GM19351 (cell line): ENCODE measurements around the gene RAE1.
A peak's percentile ranks its signal among the peaks of the same experiment; 100 is the strongest.

ENCODE experiments used
- ATAC-seq: cut with Tn5 transposase; IDR thresholded peaks from one replicate; pipeline ENCODE4 v1.9.1; 2021; ENCODE audit warnings: mild to moderate bottlenecking, moderate library complexity; ENCODE audit not compliant: unreplicated experiment

RAE1 gene

DNA sequence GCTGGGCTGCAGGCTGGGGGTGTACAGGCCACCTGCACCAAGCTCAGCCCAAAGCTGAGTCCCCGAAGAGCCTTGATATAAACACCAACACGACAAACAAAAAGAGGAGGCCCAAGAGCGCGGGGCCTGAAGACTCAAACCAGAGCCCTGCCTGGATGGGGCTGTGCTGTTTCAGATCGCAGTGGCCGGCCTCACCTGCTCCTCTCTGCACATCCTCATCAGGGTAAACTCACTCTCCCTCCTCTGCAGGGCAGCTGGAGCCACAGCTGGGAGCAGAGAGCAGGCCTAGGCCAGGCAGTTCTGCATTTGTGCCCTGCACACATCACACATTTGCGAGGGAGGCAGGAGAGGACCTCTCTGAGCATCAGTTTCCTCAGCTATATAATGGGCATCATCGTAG, 36.4 kb downstream of the RAE1 start:
- ATAC-seq, result no peak

DNA sequence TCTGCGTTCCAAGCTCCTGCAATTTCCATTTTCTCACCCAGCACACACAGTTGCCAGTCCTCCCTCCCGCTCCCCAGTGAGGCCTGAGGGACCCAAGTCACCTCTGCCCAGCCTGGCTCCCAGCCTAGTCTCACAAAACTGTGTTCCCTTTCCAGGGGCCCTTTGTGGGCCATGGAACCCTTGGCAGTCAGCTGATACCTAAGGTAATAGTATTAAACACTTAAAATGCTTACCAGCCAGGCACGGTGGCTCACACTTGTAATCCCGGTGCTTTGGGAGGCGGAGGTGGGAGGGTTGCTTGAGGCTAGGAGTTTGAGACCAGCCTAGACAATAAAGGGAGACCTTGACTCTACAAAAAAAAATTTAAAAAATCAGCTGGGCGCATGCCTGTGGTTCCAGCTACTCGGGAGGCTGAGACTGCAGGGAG, 36.9 kb downstream of the RAE1 start:
- no peak for ATAC-seq

DNA sequence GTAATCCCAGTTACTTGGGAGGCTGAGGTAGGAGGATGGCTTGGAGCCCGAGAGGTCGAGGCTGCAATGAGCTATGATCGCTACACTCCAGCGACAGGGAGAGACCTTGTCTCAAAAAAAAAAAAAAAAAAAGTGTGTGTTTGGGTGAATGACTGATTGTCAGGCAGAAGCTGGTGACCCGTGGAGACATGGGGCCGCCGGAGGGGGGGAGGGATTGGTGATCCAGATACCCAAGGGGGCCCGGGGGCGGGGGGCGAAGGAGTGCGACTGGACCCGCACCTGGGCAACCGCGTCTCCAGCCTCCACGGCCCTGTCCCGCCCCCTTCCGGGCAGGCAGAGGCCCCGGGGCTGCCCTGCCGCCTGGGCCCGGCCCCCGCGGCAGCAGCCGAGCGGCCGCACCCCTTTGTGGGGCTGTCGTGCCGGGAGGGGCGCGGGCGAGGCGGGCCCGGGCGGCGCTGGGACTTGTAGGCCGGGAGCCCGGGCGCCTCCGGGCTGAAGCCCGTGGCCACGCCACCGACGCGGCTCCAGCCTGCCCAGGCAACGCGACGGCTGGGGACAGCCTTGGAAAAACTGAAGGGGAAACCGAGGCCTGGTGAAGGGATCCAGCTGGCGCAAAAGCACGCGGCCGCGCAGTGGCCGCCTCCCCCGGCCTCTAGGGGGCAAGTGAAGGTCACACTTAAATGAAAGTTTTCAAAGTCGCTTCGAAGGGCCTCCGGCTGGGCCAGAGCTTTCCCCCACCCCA, 38.1 kb downstream of the RAE1 start:
- peak; percentile 35 for ATAC-seq

DNA sequence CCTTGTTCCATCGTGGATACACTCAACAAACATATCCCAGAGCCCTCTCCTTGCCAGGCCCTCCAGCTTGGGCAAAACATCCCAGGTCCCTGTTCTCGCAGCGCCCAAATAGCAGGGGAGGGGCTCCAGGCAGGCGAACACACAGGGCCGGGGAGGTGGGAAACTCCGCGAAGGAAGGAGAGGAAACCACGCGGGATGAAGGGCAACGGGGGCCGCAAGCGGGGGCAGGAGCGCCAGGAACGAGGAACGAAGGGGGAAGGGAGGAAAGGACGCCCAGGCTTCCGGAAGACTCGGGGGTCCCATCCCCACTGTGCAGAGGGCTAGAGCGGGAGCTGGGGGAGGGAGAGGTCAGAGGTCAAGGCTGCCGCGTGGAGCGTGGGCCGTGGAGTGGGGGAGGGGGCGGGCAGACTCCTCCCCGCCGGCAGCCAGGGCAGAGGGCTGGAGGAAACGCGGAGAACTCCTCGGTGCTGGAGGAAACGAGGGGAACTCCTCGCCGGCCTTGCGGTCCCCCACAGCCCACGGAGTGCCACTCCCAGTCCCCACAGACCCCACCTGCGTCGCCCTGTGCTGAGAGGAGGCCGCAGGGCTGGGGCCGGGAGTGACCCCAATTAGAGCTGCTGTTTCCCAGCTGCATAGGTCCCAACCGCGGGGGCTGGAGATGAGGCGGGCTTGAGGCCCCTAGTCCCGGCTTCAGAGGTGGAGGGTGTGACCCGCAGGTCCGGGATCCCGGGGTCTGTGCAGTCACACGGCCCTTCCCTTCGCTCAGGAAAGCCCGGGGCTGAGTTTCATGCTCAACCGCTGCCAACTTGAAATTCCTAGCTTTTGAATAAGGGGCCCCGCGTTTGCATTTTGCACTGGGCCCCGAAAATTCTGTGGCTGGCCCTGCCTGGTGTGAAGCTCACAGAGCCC, 38.9 kb downstream of the RAE1 start:
- ATAC-seq, result no peak

DNA sequence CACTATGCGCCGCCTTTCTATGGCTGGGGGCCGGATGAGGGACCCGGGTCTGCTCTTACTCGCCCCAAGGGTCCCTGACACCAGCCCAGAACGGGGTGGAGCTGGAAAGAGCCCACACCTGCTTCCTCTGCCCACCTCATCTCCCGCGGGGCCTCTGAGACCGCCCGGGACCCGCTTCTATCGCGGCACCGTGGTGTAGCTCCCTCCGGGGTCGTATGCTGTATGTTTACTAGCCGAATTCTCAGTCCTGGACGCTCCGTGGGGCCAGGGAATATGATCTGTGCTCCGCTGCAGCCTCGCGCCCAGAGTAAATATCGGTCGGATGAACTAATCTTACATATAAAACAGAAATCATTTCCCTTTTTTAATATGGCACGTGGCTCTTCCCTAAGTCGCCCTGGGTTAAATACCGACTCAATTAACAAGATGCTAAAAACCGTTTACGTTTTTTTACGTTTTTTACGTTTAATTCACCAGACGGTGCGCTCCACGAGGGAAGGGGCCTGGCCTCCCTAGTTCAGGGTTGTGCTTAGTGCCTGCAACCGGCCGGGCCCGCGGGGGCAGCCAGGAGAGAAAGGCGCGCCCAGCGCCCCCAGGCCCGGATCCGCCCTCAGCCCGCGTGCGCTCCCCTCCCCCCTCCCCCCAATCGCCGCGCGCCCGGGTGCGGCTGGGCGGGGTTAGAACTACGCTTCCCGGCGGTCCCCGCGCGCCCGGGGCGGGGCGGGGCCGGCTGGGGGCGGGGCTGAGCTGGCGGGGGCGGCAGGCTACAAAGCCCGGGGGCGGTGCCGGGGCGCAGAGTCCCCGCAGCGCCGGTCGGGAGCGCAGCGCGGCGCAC, 39.8 kb downstream of the RAE1 start, which contains the start of gene RBM38:
RBM38 (plus strand) TSS at position 793 of the 835 bp plus-strand sequence. CDS start 186 bp downstream, outside the sequence.
- peak; percentile 52 for ATAC-seq

DNA sequence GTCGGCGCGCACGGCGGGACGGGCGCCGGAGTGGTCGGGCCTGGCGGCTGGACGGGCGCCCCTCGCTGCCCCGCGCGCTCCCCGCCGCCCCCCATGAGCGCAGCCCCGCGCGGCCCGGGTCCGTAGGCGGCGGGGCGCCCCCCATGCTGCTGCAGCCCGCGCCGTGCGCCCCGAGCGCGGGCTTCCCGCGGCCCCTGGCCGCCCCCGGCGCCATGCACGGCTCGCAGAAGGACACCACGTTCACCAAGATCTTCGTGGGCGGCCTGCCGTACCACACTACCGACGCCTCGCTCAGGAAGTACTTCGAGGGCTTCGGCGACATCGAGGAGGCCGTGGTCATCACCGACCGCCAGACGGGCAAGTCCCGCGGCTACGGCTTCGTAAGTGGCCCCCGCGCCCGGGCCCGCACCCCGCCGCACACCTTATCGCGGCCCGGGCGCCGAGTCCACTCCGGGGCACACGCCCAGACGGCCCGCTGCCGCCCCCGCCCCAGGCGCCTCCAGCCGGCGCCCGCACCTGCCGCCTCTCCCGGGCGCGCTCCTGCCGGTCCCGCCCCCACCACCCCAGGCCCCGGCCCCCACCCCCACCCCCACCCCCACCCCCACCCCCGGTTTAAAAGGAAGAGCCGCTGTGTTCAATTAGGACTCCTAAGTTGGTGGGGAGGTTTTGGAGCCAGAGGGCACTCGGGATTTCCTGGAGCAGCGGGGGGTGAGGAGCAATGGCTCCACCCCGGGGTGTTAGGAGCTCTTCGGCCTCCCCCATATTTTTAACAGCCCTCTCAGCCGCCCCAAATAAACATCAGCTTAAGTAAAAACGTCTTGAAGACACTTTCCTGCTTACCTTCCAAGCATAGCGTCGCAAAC, 40.6 kb downstream of the RAE1 start:
- peak; percentile 10 for ATAC-seq

DNA sequence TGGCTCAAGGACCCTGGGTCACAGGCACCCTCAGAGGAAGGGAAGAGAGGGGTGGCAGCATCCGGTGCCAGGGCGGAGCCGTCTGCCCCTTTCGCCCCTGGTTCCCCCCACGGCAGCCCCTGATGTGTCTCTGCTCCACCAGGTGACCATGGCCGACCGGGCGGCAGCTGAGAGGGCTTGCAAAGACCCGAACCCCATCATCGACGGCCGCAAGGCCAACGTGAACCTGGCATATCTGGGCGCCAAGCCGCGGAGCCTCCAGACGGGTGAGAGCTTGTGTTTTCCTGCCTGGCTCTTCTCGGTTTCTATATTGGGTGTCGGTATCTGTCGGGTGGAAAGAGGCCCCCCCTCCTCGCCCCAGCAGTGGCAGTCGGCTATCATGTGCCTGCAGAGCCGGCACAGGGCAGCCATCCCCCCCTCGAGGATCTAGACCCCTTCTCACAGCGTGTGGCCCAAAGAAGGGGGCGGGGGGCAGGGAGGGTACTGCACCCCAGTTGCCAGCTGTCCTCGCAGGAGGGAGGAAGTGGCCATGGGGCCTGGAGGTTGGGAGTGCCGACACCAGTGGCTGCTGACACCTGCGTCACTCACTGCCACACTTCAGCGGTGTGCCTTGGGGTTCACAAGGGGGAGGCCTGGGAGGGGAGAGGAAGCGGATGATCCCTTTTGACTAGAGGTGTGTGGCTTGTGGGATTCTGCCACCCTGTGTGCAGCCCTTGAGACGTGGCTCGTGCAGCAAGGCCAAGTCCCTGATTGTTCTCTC, 41.6 kb downstream of the RAE1 start:
- ATAC-seq, result peak; percentile 11

DNA sequence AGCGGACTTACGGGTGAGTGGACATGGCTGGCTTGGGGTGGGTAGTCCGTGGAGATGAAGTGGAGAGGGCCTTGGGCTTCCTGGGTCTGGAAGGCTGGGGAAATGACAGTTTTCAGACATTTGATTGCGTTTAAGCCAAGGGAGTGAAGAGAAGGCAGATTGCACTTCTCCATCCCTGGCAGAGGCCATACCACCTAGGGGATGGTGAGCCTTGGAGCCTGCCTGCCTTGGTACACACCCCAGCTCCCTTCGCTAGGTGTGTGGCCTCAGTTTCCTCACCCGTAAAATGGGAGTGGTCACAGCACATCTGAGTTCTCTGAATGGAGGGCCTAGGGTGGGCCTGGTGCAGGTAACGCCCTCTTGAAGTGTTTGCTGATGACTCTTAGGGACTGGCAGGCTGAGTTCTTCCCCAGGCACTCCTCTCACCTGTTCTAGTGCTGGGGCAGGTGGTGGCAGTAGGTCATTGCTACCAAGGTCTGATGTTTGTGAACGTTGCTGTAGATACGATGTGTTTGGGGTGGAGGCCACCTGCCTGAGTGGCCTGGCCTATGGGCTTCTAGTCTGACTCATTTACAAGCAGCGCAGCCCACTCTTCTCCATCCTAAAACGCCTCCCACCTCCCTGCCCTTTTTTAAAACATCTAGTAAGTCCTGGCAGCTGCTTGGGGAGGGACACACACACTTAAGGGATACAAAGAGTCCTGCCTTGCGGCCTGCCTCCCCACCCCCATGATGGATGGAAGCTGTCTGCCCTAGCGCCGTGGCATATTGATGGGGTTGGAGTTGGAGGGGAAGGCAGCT, 42.5 kb downstream of the RAE1 start:
- ATAC-seq, result no peak

DNA sequence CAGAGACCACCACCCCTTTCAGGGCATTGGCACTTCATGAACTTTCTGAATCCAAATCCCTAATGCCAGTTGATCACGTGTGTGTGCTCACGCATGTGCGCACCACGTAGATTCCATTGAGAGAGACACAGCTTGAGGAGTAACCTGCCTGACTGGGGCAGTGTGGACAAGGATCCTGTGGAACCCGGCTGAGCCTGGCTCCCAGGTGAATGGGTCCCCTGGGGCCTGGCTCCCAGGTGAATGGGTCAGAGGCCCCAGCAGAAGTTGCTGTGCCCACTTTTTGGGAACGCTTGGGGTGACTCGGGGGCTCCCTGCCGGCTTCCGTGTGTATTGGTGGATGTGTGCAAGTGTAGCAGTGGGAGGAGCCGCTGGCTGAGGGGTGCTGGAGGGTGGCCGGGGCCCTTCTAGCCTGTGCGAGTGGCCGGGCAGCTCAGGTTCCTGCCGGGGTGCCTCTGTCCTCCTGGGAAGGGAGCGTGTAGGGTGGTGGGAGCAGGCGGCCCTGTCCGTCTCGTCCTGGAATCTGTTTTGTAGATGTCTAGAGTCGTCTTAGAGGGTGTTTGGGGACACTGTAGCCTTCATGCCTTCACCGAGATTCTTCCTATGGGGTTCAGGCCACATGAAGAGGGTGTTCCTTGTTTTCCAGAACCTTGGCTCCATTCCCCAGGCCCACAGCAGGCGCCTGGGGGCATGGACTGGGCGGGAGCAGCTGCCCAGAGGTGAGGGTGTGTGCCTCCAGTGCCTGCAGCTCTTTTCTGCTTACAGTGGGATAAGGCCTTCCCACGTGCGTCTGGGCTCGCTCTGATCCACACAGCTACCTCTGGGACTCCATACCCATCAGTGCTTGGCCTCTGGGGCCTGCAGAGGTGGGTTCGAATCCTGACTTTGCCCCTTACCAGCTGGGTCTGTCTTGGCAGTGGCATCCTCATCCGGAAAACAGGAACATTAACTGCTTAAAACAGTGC, 43.3 kb downstream of the RAE1 start:
- ATAC-seq, result no peak

DNA sequence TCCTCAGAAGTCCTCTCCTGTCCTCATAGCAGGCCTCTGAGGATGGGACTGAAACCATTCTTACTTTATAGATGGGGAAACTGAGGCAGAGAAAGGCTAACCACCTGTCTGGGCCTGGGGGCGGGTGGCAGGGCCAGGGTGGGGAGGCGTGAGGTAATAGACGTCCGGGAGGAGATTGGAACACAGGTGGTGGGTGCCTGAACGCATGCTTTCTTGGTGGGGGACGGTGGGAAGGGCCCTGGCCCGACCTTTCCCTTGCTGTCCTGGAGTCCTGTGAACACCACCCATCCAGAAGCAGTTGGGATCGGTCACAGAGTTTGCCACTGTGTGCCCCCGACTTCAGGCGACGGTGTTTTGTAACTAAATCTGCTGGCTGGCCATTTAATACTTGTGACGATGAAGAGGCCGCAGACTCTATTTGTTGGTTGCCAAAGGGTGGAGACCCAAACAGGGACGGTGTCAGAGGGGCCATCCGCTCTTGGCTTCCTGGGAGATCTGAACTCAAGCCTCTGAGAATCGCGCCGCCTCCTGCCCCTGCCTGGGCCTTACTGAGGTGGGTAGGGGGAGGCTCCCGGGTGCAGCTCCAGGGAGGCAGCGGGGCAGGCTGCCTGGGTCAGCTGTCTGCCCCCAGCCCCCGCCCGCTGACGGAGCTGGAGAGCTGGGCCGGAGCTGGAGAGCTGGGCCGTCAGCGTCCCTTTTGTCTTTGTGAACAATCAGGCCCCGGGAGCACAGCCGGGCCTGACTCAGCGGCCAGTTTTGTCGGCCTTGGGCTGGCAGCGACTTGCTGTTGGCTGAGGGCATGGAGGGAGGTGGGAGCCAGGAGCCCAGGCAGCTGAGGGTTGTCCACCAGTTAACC, 44.3 kb downstream of the RAE1 start:
- ATAC-seq, result no peak

DNA sequence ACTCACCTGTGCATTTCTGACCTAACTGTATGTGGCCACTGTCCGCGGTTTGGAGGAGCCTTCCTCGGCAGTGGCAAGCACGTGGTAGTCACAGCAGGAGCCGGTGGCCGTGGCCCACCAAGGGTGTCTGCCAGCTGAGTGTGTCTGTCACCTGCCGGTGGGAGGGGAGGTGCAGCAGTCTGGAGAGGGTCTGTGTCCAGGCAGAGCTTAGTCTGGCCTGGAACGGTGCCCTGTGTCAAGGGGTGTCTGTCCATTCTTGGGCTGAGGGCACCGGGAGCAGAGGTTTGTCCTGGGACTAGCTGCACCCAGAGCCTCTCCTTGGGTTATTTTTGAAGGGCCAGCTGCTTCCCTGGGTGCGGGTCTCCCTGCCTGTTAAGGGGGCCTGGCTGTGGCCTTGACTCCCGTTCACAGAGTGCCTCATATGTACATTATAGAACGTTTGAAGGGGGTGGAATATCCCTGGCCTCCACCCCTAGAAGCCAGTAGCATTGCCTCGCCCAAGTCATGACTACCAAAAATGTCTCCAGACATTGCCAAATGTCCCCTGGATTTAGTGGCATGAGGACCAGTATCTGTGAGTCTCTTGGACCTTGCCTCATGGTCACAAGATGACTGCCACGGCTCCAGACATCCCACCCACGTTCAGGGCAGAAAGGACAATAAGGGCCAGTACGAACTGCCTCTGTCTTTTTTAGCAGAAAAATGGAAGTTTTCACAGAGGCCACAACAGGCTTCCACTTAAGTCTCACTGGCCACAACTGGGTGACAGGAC, 45.3 kb downstream of the RAE1 start:
- no peak for ATAC-seq

DNA sequence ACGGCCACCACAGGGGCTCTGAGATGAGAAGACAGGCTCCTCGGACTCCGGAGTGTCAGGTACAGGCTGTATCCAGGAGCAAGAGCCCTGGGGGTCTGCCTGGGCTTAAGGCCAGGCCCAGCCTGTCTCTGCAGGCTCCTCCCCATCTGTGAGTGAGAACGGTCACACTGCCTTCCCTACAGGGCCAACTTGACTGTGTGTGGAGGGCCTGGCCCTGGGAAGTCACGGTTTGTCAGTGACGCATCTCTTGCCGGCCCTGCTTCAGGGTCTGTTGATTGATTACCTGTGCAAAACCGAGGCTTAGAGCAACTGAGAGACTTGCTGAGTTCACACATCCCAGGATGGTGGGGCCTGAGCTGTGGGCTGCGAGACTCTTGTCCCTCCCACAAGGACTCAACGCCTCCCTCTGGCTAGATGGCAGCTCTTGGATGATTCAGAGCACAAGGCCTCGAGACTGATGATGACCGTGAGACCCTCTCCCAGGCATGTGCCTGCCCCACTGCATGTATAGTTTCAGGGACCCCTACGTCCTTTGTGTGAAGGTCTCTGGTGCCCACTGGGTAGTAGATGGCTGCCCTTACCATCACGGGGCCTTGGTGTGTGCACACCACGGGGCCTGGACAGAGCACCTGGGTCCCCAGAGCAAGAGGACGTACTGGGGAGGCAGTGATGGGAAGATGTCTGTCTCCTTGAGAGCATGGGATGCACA, 46.1 kb downstream of the RAE1 start:
- ATAC-seq, result no peak

DNA sequence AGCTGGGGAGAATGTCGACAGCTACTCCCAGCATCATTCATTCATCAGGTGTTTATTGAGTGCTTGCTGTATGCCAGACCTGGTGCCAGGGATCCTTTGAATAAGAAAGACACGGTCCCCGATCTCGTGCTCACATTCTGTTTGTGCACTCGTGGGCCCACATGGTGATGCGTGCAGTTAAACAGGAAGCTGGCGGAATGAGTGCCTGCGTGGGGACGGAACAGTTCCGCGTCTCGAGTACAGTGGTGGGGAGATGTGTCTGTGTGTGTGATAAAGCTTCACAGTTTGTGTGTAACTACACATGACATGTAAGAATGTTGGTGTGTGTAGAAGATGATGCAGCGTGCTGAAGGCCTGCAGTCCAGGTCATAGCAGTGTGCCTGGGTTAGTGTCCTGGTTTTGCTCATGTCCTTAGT, 46.6 kb downstream of the RAE1 start:
- peak; percentile 11 for ATAC-seq

DNA sequence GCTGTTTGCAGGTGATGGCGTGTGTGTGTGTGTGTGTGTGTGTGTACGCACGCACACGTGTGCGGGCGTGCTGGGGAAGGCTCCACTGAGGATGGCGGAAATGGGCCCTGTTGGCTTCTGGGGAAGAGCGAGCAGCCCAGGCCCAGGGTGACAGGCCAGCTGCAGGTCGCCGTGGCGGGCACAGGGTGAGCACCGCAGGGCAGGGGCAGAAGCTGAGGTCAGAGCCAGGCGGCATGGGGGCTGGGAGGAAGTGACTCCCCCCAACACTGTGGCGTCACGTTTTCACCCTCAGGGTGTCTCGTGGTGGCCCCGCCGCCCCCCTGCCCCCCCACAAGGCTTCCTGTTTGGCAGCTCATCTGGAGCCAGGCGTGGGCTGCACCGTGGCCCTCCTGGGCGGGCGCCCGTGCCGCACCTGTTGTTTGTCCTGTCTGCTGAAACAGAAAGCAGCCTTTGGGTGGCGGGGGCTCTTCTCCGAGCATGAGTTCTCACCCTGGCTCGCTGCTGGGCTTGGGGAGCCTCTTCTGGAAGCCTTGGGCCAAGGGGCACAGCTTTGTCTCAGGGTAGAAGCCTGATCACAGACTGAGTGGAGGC, 47.3 kb downstream of the RAE1 start:
- peak; percentile 47 for ATAC-seq
